Panc1 (cell line): ENCODE data around the gene FAAP100.

Experiments used
- CTCF ChIP-seq: fragments of 450-650 bp; IDR thresholded peaks from 2 replicates; pipeline ENCODE4 v1.5.1; 2017; ENCODE audit warnings: mild to moderate bottlenecking
- POLR2AphosphoS5 ChIP-seq: IDR thresholded peaks from 2 replicates; pipeline ENCODE4 v1.6.1; 2012; ENCODE audit warnings: mild to moderate bottlenecking, low read depth, low read length, moderate library complexity
- SIN3A ChIP-seq: IDR thresholded peaks from 2 replicates; pipeline ENCODE4 v1.6.1; 2012; ENCODE audit warnings: low read depth, mild to moderate bottlenecking, low read length, moderate library complexity, borderline replicate concordance; ENCODE audit not compliant: insufficient read depth
- TCF7L2 ChIP-seq: IDR thresholded peaks from 2 replicates; pipeline ENCODE4 v1.6.1; 2011; ENCODE audit warnings: mild to moderate bottlenecking, low read depth, low read length, inconsistent platforms

- no peak for TF ChIP-seq CTCF
- no peak for TF ChIP-seq SIN3A
- TF ChIP-seq POLR2AphosphoS5 = peak; percentile 98
- TF ChIP-seq TCF7L2 = peak; percentile 93
Measured at GRCh38 chr17:81576621-81577277, 24.6 kb upstream of the FAAP100 start.
